Measurements from ENCODE around the gene CHST3. TPM values are rescaled to one million over a fixed set of nuclear protein-coding genes. Genes with fewer than 3 reads are reported as not detected.

Gene CHST3
- total and polyA plus RNA-seq, 9 of the 15 experiments (the other 6 are each of a cell fraction or from before 2014, with no cell fraction given) = 0.01 to 1.3 (median 0.15) TPM

DNA sequence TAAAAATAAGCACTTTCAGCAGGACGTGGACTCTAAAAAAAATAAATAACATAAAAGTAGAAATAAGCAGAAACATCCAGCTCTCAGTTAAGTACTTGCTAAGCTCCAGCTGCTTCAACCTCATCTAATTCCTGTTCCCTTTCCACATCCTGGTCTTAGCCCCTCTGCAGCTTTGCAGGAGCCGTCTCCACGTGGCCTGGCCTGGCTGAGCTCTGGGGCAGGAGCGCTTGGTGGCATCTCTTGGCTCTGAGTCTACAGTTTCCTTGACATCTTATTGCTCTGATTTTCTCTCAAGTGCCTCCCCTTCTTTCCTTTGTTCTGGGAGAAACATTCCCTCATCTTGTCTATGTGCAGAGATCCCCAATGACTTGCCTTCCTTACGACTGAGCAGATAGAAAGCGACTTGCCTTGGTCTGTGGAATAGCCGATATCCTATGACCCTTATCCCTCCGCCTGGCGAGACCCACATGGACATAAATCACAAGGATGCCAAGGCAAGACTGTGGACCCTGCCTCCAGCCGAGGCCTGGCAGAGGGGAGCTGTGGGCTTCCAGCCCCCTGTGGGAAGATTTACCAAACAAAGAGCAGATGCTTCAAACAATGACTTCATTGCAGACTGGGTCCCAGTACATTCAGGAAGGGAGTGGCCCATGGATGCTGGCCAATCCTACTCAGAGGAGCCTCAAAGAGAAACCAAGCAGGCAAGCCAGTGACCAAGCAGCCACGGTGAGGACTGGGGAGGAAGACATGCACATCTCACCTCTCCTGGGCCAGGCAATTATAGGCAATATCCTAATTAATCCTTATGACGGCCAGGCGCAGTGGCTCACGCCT lies 62.3 kb downstream of the CHST3 start:
- H3K9ac ChIP-seq (ENCODE audit: insufficient read depth in 1 of 2, low read depth in 2 of 2, low read length in 2 of 2) = no peak overlapping the region
- in situ Hi-C loops (cut with MboI) = no loop called here
- H3K4me3 ChIP-seq = no peak overlapping the region
- H3K36me3 ChIP-seq (ENCODE audit: control insufficient read depth, insufficient read depth, low read length) = no peaks in the 10 kb centered on the region
- BruUV-seq (replicated peaks) = no TSS peak
- POLR2A ChIA-PET = interaction anchor here (0.6 to 1.5 kb wide), 2 partner anchors 19 to 34 kb away, joined by 3 read pairs; no protein-coding TSS in a partner anchor
- CTCF ChIA-PET (ENCODE audit: low intra/inter-chr PET ratio) = interaction anchor here (0.6 kb wide), 1 partner anchor 604 kb away, joined by 4 read pairs; no protein-coding TSS in a partner anchor
- 12% methylated on average over 14 of the region's 14 CpGs for WGBS (ENCODE audit: insufficient coverage, low coverage, missing lambda C conversion rate)
- H3K27ac ChIP-seq (ENCODE audit: extremely low read depth, low read depth, low read length) = no peak overlapping the region
- peaks cover 28 to 42% of the 10 kb centered on the region in 2 experiments for H3K27me3 ChIP-seq (ENCODE audit: control insufficient read depth in 2 of 2, insufficient read depth in 2 of 2, low read length in 2 of 2)
- H4K20me1 ChIP-seq (replicated peaks; ENCODE audit: control insufficient read depth, insufficient read depth, low read length) = no peaks in the 10 kb centered on the region
- no peak for DNase-seq (ENCODE audit: extremely low read depth in 1 of 4, low spot score in 3 of 4)
- no peaks in the 10 kb centered on the region for H3K79me2 ChIP-seq (ENCODE audit: control insufficient read depth, insufficient read depth, low read length)
- intact Hi-C loops (cut with micrococcal nuclease) = no loop called here
- no peak overlapping the region for H3K4me2 ChIP-seq (ENCODE audit: insufficient read depth, low read length)
- no peaks in the 10 kb centered on the region for H3K9me1 ChIP-seq (ENCODE audit: control insufficient read depth, insufficient read depth, low read length)
- peaks cover 3 to 4% of the 10 kb centered on the region in 2 experiments; a peak in 3 of 5 replicates for H3K4me1 ChIP-seq (replicated peaks in 1 of 2; ENCODE audit: control insufficient read depth in 2 of 2, insufficient read depth in 2 of 2, low read length in 2 of 2)
- no peaks in the 10 kb centered on the region for H3K9me3 ChIP-seq (replicated peaks; ENCODE audit: control insufficient read depth, insufficient read depth, low read depth, low read length)
- H2AFZ ChIP-seq (ENCODE audit: low read depth, low read length) = no peak overlapping the region
- ATAC-seq = peak; percentile 32
- no peak for FAIRE-seq
- TF ChIP-seq TAF7 (tag; IDR thresholded peaks at IDR 0.05) (no peak), SMAD3 (CRISPR knock-in tag; conservative IDR thresholded peaks at IDR 0.05) (no peak), ZNF766 (CRISPR knock-in tag; conservative IDR thresholded peaks at IDR 0.05) (no peak), ZFP30 (CRISPR knock-in tag; IDR thresholded peaks at IDR 0.05; ENCODE audit: borderline replicate concordance) (no peak), HNRNPLL (IDR thresholded peaks at IDR 0.05; ENCODE audit: low read depth, low read length, poor library complexity, severe bottlenecking) (no peak), ETV1 (tag; conservative IDR thresholded peaks at IDR 0.05; ENCODE audit: low read depth) (no peak), ZNF644 (tag; IDR thresholded peaks at IDR 0.05; ENCODE audit: low read depth) (no peak), NR2C2 (CRISPR knock-in tag; IDR thresholded peaks at IDR 0.05) (no peak), NR2C2 (tag; IDR thresholded peaks at IDR 0.05) (no peak), THRAP3 (IDR thresholded peaks at IDR 0.05; ENCODE audit: borderline replicate concordance) (no peak), DNMT1 (IDR thresholded peaks at IDR 0.05) (no peak), POU5F1 (IDR thresholded peaks at IDR 0.05; ENCODE audit: borderline replicate concordance, low read depth, low read length, partially characterized antibody) (no peak), ETV6 (IDR thresholded peaks at IDR 0.05; ENCODE audit: borderline replicate concordance in 1 of 2, low read depth in 2 of 2, low read length in 1 of 2) (no peak), ETV6 (CRISPR knock-in tag; IDR thresholded peaks at IDR 0.05; ENCODE audit: borderline replicate concordance) (no peak)
- TF ChIP-seq, protein P1, sequence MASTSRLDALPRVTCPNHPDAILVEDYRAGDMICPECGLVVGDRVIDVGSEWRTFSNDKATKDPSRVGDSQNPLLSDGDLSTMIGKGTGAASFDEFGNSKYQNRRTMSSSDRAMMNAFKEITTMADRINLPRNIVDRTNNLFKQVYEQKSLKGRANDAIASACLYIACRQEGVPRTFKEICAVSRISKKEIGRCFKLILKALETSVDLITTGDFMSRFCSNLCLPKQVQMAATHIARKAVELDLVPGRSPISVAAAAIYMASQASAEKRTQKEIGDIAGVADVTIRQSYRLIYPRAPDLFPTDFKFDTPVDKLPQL (IDR thresholded peaks at IDR 0.05; ENCODE audit: extremely low read depth, insufficient read length) = no peak
- TF ChIP-seq, protein P2, sequence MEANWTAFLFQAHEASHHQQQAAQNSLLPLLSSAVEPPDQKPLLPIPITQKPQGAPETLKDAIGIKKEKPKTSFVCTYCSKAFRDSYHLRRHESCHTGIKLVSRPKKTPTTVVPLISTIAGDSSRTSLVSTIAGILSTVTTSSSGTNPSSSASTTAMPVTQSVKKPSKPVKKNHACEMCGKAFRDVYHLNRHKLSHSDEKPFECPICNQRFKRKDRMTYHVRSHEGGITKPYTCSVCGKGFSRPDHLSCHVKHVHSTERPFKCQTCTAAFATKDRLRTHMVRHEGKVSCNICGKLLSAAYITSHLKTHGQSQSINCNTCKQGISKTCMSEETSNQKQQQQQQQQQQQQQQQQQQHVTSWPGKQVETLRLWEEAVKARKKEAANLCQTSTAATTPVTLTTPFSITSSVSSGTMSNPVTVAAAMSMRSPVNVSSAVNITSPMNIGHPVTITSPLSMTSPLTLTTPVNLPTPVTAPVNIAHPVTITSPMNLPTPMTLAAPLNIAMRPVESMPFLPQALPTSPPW (CRISPR knock-in tag; IDR thresholded peaks at IDR 0.05) = no peak
- TF ChIP-seq, protein P3, sequence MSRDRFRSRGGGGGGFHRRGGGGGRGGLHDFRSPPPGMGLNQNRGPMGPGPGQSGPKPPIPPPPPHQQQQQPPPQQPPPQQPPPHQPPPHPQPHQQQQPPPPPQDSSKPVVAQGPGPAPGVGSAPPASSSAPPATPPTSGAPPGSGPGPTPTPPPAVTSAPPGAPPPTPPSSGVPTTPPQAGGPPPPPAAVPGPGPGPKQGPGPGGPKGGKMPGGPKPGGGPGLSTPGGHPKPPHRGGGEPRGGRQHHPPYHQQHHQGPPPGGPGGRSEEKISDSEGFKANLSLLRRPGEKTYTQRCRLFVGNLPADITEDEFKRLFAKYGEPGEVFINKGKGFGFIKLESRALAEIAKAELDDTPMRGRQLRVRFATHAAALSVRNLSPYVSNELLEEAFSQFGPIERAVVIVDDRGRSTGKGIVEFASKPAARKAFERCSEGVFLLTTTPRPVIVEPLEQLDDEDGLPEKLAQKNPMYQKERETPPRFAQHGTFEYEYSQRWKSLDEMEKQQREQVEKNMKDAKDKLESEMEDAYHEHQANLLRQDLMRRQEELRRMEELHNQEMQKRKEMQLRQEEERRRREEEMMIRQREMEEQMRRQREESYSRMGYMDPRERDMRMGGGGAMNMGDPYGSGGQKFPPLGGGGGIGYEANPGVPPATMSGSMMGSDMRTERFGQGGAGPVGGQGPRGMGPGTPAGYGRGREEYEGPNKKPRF (IDR thresholded peaks at IDR 0.05; ENCODE audit: low read depth, low read length) = no peak

Data from K562 (cell line).